Neural cell (in vitro differentiated cells): ENCODE data around the gene TCHH.

Source experiments
- CTCF ChIP-seq: fragments of 450-650 bp; IDR thresholded peaks from 2 replicates; pipeline ENCODE4 v1.5.1; 2014; ENCODE audit warnings: antibody characterized with exemption, mild to moderate bottlenecking, moderate library complexity; ENCODE audit not compliant: poor library complexity, severe bottlenecking
- POLR2AphosphoS5 ChIP-seq: IDR thresholded peaks from 2 replicates; pipeline ENCODE4 v1.6.1; 2012
- TF ChIP-seq, protein P1 (sequence below): IDR thresholded peaks from 2 replicates; pipeline ENCODE4 v1.6.1; 2012; ENCODE audit warnings: borderline replicate concordance

- TF ChIP-seq POLR2AphosphoS5 (no peak), CTCF (no peak)
- TF ChIP-seq, protein P1, sequence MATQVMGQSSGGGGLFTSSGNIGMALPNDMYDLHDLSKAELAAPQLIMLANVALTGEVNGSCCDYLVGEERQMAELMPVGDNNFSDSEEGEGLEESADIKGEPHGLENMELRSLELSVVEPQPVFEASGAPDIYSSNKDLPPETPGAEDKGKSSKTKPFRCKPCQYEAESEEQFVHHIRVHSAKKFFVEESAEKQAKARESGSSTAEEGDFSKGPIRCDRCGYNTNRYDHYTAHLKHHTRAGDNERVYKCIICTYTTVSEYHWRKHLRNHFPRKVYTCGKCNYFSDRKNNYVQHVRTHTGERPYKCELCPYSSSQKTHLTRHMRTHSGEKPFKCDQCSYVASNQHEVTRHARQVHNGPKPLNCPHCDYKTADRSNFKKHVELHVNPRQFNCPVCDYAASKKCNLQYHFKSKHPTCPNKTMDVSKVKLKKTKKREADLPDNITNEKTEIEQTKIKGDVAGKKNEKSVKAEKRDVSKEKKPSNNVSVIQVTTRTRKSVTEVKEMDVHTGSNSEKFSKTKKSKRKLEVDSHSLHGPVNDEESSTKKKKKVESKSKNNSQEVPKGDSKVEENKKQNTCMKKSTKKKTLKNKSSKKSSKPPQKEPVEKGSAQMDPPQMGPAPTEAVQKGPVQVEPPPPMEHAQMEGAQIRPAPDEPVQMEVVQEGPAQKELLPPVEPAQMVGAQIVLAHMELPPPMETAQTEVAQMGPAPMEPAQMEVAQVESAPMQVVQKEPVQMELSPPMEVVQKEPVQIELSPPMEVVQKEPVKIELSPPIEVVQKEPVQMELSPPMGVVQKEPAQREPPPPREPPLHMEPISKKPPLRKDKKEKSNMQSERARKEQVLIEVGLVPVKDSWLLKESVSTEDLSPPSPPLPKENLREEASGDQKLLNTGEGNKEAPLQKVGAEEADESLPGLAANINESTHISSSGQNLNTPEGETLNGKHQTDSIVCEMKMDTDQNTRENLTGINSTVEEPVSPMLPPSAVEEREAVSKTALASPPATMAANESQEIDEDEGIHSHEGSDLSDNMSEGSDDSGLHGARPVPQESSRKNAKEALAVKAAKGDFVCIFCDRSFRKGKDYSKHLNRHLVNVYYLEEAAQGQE: no peak
Observed at GRCh38 chr1:152125834-152126443, 10.7 kb upstream of the TCHH start.
